ENCODE measurements around the gene IRS4.

The IRS4 gene

DNA sequence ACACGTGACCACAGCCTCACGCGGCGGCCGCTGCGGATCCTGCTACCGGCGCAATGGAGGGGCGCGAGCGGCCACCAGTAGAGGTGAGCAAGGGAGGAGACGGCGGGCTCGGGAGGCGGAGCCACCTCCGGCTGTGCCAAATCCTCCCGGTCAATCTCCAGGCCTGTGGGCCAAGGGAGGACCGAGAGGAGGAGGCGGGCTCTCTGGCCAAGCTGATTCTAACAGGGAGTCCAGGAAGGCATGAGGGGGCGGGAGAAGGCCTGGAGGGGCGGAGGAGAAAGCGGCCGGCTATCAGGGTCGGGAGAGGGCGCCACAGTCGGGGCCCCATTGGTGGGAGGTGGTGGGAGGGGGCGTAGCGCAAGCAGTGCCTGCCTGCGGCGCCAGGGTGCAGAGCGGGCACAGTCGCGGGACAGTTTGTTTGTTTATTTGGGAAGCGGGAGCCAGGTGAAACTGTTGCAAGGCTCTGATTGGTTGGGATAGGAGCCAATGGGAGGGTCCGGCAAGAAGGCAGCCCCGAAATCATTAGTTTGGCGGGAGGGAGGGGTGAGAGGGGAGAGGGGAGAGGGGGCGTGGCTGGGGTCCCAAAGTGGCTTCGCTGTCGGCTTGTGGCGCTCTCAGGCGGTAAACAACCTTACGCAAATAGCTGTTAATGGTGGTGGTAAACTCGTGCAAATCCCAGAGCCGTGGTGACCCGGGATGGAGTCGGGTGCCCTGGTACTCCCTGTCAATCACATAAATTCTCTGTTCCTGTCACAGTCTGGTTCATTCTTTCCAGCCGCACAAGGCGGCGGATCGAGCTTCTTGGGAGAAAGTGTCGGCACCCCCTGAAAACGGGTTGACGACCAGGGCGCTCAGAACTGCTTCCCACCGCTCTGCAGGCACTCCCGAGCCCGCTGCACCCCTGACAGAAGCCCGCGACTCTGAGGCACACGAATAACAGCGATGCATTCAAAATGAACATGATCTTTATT lies at the start of gene IRS4:
Gene IRS4, minus strand, starts transcription at position 55 of the 971 bp plus-strand sequence.
- peak in 29 of 56 donors; percentile 1 to 62 (median 20) for DNase-seq

DNA sequence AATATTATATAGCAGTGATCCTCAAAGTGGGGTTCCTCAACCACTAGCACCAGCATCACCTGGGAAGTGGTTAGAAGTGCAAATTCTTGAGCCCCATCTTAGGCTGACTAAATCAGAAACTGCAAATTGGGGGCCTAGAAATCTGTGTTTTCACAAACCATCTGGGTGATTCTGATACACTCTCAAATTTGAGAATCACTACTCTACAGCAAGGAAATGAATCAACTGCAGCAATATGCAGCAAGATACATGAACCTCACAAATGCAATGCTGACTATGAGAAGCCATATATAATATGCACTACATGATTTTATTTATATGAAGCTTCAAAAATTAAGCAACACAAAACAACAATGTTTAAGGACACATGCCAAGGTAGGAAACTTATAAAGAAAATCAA lies 36.2 kb upstream of the IRS4 start:
- no peak for DNase-seq

- no peak for DNase-seq
Observed at GRCh38 chrX:108763559-108763958, 27.2 kb upstream of the IRS4 start.

GRCh38 chrX:108740299-108740774 lies 4.0 kb upstream of the IRS4 start:
- no peak for DNase-seq

GRCh38 chrX:108737754-108738153 lies 1.4 kb upstream of the IRS4 start:
- no peak for DNase-seq

DNA sequence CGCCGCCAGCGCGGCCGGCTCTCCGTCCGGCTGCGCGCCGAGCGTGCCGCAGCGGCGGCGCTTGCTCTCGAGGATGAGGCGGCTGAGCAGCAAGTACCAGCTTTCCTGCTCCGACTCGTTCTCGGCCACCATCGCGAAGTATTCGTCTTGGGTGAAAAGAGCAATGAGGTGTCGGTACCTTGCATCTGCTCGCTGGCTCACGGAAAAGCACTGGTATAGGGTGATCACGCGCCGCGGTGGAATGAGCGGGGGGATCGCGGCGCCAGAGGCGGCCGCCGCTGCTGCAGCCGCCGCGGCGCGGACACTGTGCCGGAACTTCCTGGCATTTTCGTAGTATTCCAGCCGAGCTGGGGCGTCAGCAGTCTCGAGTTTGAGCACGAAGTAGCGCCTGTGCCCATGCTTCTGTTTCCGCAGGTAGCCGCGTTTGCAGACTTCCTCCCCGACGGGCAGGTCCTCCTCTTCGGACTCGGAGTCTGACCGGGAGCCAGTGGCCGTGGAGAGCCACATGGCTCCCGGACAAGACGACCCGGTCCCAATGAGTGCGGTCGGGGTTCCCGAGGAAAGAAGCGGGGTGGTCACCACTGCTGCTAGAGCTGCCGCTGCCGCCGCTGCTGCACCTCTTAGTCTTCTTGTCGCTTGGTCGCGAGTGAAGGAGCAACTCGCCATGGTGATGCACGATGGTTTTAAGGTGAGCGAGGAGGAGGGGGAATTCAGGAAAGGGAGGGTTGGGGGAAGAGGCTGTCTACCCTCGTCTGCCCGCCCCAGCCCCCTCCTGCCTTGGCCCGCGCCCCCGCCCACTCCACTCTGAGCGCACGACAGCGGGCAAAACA lies 469 bp downstream of the IRS4 start:
- DNase-seq, result peak in 9 of 56 donors; percentile 0 to 40 (median 15)

- DNase-seq, result peak in 1 of 56 donors; percentile 0
Observed at GRCh38 chrX:108735091-108735678, 1.2 kb downstream of the IRS4 start.

DNA sequence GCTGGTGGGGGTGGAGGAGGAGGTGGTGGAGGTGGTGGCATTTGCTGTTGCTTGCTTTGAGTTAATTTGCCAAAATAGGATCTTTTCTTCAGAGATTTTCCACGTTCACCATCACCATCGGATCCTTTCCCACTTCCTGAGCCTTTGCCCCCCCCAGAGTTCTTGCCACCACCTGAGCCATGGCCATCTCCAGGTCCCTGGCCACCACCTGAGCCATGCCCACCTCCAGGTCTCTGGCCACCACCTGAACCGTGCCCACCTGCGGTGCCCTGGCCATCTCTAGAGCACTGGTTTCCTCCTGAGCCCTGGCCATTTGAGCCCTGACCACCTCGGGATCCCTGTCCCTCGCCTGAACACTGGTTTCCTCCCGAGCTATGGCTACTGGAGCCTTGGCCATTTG lies 1.9 kb downstream of the IRS4 start:
- DNase-seq, result no peak

- peak in 1 of 56 donors; percentile 3 for DNase-seq
Observed at GRCh38 chrX:108732630-108733321, 3.6 kb downstream of the IRS4 start.

DNA sequence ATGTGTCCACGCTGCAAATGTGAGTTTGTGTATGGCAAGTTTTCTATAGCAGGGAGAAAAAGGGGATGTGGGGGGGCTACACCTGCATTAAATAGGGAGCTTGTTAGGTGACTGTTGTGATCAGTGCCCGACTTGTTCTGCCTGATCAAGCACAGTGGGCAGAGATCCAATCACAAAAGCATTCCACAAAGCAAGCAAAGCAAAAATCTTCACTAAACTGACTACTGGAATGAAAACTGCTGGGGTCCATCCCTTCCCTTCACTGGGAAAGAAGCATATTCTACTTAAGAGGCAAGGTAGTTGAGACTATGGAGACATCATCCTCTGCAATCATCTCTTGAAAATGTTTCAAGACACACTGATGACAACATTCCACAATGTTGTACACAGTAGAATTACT lies 5.2 kb downstream of the IRS4 start:
- DNase-seq, result no peak

GRCh38 chrX:108726748-108727147 lies 9.6 kb downstream of the IRS4 start:
- no peak for DNase-seq

- no peak for DNase-seq
Observed at GRCh38 chrX:108722561-108722960, 13.8 kb downstream of the IRS4 start.

GRCh38 chrX:108712886-108713285 lies 23.5 kb downstream of the IRS4 start:
- no peak for DNase-seq

DNA sequence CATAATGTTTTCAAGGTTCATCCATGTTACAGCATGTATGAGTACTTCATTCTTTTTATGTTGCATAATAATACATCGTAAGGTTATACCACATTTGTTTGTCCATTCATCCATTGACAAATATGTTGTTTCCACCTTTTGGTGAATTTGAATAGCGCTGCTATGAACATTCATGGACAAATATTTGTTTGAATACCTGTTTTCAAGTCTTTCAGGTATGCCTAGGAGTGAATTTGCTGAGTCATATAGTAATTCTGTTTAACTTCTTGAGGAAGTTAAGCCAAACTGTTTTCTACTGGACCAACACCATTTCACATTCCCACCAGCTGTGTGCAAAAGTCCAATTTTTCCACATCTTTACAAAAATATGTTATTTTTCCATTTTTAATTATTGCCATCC lies 31.5 kb downstream of the IRS4 start:
- no peak for DNase-seq

GRCh38 chrX:108702530-108702929 lies 33.8 kb downstream of the IRS4 start:
- DNase-seq, result no peak

- DNase-seq, result no peak
Observed at GRCh38 chrX:108701633-108702032, 34.7 kb downstream of the IRS4 start.

DNA sequence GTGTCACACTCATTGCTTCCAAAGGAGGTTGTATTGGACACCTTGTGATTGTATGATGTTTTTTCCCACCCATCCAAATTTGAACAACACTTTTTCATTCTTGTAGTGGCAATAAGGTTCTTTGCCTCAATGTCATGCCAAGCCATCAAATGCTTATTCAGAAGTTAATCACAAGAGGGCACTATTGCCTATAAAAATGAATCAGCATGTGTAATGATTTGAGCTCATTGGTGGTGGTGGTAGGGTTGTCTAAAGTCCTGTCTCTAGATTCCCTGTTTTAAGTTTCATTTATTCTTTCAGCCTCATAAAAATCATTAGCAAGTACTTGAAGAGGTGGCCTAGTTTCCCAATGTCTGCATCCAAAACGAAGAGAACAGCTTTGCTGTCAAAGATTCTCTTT lies 37.0 kb downstream of the IRS4 start:
- no peak for DNase-seq

DNA sequence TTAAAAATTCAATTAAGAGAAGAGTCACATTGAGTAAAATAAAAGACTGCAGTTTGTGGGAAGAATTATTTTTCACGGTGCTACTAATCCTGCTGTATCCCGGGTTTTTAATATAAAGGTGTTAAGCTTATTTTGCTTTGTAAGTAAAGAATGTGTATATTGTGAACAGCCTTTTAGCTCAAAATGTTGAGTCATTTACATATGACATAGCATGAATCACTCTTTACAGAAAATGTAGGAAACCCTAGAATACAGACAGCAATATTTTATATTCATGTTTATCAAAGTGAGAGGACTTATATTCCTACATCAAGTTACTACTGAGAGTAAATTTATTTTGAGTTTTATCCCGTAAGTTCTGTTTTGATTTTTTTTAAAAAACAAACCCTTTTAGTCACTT lies 39.7 kb downstream of the IRS4 start:
- DNase-seq, result no peak
